HG03045 (cell line): ENCODE measurements around the gene PRSS22.

Source experiments
- ATAC-seq: cut with Tn5 transposase; IDR thresholded peaks from one replicate; pipeline ENCODE4 v1.9.1; 2021; ENCODE audit warnings: mild to moderate bottlenecking, moderate library complexity; ENCODE audit not compliant: unreplicated experiment

PRSS22 gene

DNA sequence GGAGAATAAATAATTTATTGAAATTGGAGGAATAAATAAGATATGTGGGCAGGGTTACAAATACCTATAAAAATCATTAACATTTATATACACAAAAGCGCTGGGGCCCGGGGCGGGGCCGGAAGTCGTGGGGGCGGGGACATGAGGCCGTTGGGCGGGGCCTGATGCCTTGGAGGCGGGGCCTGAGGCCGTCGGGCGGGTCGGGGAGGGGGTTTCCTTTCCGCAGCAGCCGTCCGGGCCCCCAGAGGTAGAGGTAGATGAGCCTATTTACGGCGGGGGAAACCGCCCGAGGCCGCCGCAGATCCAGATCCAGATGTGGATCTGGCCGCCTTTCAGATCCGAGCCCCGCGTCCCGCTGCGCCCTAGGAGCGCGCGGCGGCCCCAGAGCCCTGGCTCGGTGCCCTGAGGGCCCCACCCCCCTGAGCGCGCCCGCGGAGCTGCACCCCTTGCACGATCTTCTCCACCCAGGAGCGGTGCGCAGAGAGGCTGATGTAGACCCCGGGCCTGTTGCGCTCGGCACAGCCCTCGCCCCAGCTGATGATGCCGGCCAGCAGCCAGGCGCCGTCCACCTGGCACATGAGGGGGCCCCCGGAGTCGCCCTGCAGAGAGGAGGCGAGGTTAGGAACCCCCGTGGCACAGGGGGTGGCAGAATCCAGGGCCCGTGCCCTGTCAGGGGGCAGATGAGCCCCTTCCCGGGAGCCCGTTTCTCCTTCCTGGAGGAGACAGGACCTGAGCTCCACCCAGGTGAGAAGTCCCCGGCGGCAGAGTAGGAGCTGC, 5.1 kb downstream of the PRSS22 start:
- no peak for ATAC-seq

DNA sequence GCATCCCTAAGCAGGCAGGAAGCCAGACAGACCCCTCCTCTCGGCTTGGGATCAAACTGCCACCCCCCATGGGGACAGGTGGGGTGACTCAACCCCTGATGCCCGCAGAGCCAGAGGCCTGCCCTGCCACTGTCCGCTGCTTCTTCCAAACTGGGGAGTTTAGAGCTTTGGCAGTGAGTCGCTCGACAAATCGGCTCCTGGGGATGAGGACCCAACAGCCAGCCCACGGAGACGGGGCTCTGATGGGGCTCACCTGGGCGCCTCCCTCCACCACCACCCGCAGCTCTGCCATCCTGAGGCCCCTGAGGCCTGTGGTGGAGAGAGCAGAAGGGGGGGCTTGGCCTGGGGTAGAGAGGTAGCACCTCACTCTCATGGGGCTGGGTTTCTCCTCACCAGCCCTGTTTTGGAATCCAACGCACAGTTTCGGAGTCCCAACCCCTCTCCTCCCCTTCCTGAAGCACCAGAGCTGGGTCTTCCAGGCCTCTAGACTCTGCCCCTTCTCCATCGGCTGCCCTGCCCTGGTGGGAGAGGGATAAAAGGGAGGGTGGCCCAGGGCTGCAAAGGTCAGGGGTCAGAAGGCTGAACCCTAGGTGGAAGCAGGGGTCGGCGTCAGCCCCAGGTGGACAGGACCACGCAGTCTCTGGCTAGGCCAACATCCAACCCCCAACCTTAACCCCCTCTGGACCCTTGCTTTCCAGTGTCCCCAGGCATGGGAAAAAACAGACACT, 5.8 kb downstream of the PRSS22 start:
- ATAC-seq: no peak

DNA sequence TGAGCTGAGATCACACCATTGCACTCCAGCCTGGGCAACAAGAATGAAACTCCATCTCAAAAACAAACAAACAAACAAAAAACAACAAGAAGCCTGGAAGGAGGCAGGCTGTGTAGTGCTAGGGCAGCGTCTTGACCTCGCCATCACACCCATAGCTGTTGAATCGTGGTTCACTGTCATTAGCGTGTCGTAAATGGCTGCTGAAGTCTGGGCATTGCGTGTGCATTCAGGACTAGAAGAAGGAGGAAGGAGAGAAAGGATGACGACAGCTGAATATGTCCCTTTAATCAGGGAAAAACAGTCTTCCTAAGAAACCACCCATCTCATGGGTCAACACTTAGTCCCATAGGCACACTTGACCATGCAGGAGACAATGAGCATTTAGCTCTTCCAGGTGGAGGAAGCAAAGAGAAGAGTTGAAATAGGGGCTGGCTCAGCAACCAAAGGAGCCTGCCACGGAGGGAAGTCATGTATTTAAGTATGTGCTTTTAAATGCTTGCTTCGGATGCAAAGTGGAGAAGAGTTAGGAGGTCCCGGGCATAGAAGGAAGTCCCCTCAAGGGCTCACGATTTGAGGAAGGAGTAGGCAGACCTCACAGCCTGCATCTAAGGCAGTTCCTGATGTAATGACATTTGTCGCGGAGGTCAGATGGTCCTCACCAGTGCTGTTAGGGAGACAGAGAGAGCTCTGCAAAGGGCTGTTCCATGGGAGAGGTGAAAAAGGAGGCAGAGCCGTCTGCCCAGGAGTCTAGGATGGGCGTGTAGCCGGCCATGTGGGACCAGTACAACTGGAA, 8.8 kb downstream of the PRSS22 start:
- ATAC-seq: no peak

GRCh38 chr16:2846511-2847310, 11.3 kb downstream of the PRSS22 start:
- ATAC-seq: no peak

DNA sequence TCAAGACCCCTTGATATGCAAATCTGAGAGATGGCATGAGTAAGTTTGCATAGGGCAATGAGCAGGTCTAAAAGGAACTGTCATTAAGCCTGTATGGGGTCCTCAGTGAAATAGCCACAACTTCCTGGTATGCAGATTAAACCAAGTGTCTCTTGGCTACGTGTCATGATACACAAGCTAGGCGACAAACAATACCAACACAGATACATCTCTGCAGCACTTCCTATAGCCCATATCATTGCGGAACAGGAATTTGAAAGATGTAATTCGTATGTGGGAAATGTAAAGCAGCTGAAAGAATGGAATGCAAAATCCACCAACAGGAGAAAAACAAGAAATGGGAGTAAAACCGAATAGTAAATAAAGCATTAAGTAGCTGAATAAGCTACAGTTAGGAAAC, 12.9 kb downstream of the PRSS22 start:
- no peak for ATAC-seq

DNA sequence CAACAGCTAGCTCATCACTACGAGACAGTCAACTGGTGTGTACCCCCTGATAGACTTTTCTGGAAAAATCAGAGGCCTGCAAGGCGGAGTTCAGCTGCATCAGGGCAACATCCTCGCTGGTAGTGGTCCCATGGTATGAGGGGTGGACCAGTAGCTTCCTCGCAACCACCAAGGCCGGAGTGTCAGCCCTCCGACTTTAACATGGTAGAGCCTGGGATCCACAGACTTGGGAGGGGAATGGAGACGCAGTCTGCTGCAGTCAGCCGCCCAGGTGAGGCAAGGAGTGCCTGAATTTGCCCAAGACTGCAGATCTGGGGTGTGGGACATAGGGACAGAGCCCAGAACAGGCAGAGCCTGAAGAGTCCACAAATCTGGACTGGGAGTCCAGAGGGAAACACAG, 14.4 kb downstream of the PRSS22 start:
- no peak for ATAC-seq

GRCh38 chr16:2842340-2843000, 15.5 kb downstream of the PRSS22 start:
- ATAC-seq: no peak

DNA sequence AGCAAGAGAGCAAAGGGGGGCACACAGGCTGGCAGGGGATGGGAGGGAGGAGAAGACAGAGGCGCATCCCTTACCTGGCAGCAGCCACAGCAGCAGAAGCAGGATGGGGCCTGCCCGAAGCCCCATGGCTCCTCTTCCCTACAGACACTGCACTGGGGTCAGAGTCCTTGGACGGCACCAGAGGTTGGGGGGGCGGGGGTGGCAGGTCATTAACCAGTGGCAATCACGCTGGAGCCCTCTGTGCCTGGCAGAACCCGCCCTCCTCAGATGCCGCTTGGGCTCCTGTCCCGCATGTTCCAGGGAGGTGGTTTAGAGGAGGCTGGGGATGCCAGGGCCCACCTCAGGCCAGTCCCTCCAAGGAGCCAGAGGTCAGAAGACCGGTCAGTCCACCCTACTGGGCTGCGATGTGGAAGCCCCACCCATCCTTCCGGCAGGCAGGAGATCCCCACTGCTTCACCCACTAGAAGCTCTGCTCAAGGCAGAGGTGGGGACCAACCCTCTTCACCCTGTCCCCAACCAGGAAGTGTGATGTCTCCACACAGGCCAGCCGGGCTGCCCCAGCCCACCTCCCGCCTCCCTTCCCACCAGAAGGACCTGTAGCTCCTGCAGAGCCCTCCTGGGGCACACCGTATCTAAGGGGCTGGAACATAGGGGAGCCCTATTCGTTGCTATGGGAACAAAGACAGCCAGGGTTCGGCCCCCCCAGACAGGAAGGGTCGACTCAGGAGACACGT, 16.2 kb downstream of the PRSS22 start:
- ATAC-seq: no peak

GRCh38 chr16:2840914-2841313, 17.1 kb downstream of the PRSS22 start:
- no peak for ATAC-seq

DNA sequence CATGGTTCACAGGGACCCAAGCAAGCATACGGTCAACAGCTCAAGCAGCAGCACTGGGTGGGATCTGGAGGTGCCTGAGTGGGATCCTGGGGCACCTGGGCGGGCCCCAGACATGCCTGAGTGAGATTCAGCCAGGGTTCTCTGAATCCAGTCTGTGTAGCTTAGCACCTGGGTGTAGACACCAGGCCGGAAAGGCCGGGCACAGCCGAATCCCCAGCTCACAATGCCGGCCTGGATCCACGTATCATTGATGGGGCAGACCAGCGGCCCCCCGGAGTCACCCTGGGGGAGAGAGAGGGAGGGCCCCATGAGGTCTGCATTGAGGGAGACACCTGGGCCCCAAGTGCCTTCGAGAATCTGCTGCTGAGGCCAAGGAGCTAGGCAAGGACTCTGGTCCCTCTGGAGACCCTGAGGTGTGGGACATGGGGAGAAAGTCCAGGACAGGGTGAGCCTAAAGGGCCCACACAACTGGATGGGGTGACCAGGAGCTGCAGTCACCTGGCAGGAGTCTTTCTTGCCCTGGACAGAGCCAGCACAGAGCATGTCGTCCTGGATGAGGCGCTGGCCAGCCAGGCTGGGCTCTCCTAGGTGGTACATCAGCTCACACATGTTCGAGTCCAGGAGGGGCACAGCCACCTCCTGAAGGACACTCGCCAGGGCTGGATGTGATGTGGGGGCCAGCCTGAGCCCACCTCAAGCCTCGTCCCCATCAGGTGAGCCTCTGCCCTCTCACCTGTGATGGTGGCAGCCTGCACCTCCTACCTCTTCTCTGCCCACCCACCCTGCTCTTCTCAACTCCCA, 18.1 kb downstream of the PRSS22 start:
- no peak for ATAC-seq

- ATAC-seq: no peak
Observed at GRCh38 chr16:2838928-2839327, 19.0 kb downstream of the PRSS22 start.

DNA sequence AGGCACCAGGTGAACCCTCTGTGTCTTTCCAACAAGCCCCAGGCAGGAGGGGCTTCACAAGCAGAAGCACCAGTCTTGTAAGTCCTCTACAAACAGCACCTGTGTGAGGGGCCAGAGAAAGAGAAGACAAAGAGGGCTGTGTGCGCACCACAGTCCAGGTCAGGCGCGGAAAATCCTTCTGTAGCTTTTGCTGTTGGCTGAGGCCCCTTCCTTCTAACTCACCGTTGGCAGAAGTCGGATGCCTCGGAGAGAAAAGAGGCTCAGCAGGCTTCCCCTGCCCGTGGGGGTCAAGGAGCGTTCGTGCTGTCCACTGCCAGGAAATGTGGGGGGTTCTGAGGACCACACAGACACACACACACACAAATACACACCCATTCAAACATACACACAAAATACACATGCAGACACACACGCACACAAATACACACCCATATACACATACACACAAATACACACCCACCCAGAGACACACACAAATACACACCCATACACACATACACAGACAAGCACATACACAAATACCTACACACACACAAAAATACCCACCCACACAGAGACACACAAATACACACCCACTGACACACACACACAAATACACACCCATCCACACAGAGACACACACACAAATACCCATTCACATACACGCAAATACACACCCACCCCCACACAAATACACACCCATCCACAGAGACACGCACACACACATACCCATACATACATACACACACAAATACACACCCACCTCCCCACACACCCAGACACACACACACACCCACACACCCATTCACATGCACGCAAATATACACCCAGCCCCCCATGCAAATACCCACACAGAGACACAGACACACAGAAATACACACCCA, 21.1 kb downstream of the PRSS22 start:
- no peak for ATAC-seq

GRCh38 chr16:2835638-2836493, 22.1 kb downstream of the PRSS22 start:
- ATAC-seq: no peak

- no peak for ATAC-seq
Observed at GRCh38 chr16:2834968-2835367, 23.0 kb downstream of the PRSS22 start.

DNA sequence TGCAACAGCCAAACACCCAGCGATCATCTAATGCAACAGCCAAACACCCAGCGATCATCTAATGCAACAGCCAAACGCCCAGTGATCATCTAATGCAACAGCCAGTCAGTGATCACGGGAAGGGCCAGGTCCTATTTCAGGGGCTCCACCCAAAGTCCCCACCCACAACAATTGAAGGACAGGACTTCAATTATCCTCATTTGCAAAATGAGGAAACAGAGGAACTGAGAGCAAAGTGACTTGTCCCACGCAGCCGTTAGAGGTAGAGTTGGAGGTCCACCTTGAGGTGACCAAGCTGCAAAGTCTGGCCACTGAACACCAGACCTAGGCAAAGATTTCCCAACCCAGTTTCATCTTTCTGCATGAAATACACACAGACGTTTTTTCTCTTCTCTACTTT, 24.2 kb downstream of the PRSS22 start:
- ATAC-seq: no peak

GRCh38 chr16:2831203-2831602, 26.8 kb downstream of the PRSS22 start:
- no peak for ATAC-seq

DNA sequence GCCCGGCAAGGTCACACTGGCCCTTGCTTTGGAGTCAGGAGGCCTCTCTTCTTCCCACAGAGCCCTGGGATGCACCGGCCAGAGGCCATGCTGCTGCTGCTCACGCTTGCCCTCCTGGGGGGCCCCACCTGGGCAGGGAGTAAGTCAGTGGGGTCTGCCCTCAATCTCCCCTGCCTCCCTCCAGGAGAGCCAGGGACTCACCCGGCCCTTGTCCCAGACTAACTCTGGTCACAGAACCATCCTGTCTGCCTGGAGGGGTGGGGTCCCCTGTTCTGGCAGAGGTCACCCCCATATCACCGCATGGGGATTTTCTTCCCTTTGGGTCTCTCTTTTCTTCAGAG, 27.6 kb downstream of the PRSS22 start:
- no peak for ATAC-seq
